ENCODE data around the gene MACROD2.
A peak's percentile ranks its signal among the peaks of the same experiment; 100 is the strongest.

Gene MACROD2

DNA sequence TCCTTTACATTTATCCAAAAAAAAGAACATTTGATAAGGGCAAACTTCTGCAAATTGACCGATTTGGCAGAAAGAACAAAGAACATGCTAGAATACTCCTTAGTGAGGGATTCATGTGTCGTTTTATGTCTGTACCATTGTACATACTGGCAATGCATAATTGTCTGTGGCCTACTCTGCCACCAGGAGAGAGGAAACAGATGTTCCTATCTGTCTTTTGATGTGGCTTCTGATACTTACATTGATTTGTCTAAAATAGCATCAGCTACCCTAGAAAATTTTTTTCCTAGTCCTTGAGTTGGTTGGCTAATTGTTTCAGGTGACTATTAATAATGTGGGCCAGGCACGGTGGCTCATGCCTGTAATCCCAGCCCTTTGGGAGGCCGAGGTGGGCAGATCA, 1923.8 kb downstream of the MACROD2 start:
- no peak for DNase-seq

DNA sequence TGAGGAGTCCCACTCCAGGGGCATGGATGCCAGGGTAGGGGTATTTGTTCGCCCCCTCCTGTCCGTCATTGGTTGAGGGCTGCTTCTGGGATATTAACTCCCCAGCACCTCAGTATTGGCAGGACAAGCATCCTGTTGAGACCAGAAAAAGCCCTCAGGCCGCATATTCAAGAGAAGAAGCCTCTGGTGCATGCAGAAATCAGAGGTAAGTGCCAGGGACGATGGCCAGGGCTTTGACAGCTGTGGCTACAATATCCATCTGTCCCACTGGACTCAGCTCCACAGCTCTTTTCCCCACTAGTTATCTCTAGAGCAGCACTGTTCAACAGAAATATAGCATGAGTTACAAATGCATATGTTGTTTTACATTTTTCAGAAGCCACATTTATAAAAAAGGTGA, 1926.6 kb downstream of the MACROD2 start:
- DNase-seq = no peak

DNA sequence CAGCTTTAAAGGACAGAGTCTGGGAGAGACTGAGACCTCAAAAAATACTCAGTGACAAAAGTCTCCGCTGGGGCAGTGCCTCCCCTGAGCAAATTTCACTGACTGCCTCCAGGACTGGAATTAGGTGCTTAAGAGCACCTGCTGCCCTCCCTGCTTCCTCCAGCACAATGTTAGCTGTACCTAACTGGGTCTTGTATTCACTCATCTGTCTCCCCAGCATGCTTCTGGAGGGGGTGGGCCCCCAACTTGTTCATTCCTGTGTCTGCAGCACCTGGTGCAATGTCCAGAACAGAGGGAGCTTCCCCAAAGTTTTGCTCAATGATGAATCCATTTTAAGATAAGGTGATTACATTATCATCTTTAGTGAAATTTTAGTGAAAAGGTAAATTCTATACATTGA, 1927.2 kb downstream of the MACROD2 start:
- no peak for DNase-seq

DNA sequence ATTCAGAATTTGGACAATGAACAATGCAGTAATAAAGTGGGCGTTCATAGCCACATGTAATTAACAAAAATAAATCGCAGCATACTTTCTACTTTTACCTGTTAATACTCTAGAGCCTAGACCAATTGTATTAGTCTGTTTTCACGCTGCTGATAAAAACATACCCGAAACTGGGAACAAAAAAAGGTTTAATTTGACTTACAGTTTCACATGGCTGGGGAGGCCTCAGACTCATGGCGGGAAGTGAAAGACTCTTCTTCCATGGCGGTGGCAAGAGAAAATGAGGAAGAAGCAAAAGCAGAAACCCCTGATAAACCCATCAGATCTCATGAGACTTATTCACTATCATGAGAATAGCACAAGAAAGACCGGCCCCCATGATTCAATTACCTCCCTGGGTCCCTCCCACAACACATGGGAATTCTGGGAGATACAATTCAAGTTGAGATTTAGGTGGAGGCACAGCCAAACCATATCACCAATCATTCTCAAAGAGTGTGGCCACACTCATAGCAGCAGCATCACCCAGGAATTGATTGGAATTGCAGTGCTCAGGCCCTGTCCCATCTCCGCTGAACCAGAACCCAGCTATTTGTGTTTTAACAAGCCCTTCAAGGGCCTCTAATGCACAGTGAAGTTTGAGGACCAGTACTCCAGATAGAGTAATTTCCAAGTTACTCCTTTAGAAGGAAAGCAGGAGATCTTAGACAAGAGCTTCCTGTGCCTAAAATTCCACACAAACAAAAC, 1927.9 kb downstream of the MACROD2 start:
- DNase-seq = no peak

DNA sequence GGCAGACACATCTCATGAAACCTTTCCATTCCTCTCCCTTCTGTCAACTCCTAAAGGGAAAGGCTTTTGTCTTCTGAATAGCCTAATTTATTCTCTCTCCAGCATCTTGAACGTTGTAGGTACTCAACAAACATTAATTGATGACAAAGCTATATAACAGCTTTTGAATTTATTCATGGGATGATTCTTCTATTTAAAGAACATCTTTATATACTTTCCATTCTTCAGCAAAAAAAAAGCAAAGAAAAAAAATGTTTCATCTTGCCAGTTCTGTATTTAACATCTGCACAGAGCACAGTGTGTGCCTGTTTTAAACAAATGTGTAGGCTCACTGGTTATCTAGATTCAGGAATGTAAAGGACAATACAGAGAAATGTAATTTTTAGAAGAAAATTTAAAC, 1929.2 kb downstream of the MACROD2 start:
- DNase-seq = no peak

DNA sequence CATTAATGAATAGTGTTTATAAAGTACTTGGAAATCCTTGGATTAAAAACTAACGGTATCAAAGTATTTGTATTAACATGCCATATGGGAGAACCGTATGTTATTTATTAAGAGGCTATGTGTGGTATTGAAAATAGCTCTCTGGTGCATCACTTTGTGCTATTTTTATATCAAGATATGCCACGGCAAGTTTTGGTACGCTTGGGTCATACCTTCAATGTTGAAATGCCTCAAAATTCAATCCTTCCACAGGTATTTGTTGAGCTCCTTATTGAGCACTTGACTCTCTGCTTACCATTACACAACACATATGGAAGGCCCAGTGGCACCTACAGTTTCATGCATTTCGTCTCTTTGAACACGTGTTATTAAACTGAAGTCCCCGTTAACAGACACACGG, 1930.1 kb downstream of the MACROD2 start:
- no peak for DNase-seq

DNA sequence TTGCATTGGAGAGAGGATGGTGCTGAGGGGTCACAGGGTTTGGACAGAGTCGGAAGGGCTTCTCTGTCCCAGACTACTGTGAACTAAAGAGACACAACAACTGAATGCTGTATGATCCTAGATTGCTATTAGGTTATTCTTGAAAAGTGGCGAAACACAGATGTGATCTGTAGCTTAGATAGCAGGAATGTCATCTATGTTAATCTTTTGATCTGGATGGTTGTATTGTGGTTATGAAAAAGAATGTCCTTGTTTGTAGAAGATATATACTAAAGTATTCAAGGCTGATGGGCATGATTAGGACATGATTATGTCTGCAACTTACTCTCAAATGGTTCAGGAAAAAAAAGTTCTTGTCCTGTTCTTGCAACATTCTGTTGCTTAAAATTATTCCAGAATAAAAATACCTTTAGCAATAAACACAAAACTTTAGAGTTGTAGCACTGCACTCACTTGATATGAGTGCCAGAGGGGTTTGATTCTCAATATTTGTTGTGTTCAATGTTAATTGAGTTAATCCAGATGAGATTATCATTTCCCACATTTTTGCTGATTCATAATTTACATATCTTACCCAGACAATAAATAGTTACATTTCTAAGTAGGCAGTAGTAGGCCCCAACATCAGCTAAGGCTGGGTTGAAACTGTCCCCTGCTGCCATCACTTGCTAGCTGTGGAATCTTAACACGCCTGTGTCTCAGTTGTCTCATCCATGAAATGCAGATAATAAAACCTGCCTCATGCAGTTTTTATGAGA, 1932.8 kb downstream of the MACROD2 start:
- DNase-seq = no peak

DNA sequence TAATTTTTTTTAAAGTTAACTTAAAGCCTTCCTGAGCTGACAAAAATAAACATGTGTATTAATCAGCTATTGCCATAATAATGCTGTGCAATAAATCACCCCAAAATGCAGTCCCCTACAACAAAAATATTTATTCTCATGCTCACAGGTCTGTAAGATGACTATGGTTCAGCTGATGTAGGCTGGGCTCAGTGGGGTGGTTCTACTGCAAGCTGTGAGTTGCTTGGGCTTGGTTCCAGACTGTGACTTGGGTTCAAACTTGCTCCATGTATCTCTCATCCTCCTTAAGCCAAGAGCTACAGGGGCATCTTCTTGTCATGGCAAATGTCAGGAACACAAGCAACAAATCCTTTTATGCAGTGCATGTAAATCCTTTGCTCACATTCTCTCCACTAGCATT, 1933.6 kb downstream of the MACROD2 start:
- no peak for DNase-seq

DNA sequence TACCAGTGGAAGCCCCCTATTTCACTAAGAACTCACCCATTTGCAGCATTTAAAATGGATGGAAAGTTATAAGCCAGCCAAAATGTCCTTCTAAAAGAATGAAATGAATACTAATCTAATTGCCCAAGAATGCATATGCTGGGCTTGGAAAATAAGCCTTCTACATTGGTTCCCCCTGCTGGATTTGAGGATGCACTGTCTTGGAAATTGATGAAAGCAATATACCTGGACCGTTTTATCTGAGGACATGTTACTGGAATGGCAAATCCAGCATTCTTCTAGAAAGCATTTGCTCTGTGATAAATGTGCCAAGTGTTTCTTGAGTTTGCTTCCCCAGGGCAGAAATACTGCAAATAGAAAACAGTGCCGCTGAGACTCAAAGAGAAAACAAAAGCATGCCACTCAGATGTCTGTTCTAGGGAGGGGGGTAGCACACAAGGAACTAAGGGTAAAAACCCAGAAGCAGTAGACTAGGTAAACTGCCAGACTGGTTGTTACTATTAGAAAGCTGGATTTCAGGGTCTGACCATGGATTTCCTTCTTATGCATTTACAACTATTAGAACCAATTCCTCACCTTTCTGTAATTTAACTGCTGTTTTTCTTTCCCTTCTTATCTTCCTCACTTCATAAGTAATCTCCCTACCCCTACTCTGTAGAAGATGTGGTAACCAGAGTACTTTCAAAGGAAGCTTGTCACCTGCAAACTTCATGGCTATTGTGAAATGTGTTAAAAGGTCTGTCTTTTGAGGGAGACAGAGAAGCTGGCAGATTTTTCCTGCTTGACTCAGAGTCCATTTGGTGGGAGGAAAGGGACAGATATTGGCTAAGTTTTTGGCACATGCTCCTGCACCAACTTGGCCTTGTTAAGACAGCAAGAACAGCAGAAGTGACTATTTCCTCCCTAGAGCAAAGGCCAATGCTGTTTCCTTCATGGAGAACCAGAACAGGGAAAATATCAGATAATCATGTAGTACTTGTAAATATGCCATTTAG, 1935.3 kb downstream of the MACROD2 start:
- peak; percentile 42 for DNase-seq

DNA sequence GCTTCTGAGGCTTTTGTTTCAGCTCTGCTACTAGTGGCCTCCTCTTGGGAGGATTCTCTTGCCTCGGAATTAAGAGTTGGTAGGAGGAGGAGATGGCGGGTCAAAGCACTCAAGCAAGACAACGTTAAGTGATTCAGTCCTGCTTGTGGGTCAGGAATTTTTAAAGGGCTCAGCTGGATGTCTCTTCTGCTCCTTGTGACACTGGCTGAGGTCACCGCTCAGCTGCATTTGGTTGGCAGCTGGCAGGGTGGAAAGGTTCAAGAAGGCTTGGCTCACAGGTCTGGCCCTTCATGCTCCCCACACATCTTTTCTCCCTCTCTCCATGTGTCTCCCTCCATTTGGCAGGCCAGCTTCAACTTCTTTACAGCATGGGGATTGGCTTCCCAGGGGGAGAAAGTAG, 1936.6 kb downstream of the MACROD2 start:
- DNase-seq = no peak

DNA sequence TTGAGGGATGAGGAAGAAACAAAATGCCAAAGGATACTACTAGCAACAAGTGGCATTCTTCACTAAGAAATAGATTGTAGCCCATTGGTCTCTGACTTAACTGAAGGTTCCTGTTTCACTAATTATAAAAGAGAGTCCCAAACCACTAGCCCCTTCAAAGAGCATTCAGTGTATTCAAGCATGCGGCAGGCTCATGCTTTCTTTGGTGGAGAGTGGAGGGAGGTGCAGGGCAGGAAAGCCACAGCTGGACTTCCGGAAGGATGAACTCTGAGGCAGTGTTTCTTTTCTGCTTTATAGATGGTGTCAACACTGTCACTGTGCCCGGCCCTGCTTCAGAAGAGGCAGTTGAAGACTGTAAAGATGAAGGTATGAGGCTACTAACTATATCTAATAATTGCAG, 1941.9 kb downstream of the MACROD2 start:
- no peak for DNase-seq

DNA sequence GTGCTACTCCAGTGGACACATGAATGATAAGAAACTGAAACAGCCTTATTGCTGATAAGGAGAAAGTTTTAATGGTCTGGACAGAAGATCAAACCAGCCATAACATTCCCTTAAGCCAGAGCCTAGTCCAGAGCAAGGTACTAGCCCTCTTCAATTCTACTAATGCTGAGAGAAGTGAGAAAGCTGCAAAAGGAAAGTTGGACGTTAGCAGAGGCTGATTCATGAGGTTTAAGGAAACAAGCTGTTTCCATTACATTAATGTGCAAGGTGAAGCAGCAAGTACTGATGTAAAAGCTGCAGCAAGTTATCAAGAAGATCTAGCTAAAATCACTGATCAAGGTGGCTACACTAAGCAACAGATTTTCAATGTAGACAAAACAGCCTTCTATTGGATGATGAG, 1943.5 kb downstream of the MACROD2 start:
- DNase-seq = no peak

DNA sequence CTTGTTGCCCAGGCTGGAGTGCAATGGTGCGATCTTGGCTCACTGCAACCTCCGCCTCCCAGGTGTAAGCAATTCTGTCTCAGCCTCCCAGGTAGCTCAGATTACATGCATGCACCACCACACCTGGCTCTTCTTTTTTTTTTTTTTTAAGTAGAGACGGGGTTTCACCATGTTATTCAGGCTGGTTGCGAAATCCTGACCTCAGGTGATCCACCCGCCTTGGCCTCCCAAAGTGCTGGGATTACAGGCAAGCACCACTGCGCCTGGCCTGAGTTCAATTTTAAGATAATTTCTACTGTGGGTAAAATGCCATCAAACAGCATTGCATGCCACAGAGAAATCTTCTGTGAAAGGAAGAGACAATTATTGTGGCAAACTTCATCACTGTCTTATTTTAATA, 1944.8 kb downstream of the MACROD2 start:
- no peak for DNase-seq

DNA sequence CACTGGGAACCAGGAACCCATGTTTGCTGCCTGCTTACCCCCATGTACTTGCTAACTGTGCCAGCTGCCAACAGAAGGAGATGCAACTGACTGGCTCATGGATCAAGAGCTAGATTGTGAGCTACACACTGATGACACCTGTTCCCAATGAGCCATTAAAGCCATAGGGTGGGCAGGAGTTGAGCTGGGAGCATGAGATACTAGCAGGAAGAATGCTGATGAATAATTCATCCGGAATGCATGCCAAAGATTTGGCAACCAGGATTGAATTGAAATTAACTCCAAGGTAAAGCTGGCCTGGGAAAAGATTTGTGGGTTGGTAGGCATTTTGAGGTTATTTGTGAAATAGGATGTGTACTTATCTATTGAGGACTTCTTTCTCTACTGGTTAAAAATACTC, 1946.8 kb downstream of the MACROD2 start:
- no peak for DNase-seq

DNA sequence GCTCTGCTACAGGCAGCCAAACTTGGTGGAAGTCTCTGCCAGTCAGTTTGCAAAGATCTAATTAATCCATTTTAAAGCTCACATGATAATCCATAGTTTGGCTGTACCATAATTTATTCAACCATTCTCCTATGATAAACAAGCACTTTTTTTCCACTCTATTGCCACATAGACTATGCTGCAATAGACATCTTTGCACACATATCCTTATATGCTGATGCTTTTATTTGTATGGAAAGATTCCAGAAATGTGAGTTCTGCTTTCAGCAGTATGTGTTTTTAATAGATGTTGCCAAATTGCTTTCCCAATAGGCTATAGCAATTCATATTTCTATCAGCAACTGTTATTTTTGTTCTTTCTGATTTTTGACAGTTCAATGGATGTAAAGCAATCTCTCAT, 1950.0 kb downstream of the MACROD2 start:
- DNase-seq = no peak

DNA sequence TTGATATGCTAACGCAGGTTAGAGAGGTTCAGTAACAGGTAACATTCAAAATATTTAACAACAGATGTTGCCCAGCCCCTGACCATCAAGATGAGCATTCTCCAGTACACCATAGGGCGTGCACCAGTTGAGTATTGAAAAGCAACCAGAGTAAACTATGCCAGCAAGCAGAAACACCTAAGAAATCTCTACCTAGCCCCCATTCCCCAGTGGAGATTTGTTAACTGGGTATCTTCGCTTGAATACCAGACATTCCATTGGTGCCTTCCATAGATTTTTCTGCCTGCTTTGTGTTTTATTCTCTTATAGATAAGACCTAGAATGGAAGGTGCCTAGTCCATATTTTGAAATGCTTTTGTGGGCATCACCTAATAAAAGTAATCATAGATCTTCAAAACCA, 1954.1 kb downstream of the MACROD2 start:
- DNase-seq = no peak

DNA sequence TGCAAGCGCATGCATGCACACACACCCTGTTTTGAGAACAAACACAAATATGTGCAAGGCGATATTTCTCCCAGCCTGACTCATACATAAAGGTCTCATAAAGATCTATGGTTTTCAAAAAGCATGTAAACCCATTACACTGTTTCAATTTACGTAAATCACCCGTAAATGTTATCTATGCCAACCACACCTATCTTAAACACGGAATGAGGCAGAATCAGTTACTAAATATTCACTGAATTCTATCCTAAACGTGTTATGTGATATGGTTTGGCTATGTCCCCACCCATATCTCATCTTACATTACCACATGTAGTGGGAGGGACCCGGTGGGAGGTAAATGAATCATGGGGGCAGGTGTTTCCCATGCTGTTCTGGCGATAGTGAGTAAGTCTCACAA, 1956.3 kb downstream of the MACROD2 start:
- DNase-seq = no peak

DNA sequence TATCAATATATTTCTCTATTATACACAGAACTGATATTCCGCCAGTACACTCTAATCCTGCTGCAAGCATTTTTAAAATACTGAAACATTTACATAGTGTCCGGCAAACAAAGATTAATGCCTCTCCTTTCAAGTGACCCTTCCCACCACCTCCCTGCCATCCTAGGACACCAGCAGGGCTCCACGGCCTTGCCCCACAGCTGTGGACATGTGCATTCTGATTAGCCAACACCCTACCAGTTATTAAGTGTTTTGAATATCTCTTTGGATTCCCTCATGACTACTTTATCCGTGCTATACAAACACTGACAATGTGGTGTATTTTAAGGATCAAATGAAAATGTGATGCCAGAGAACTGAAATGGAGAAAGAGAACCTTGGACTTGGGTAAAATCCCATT, 1962.8 kb downstream of the MACROD2 start:
- no peak for DNase-seq

DNA sequence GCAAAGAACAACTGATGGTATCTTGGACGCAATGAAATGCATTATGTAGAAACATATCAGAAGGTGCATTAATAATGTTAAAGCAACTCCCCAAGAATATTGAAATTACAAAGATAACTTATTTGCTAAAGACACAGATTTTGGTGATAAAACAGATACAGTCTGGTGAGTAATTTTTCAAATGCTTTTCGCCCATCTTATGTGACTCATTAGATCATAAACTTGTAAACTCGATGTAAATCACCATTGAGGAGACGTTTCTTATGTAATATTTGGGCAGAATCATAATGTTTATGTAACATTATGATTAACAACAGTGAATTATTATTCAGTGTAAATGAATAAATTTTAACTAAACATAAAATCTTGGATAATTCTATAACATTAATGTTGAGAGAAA, 1969.8 kb downstream of the MACROD2 start:
- no peak for DNase-seq

DNA sequence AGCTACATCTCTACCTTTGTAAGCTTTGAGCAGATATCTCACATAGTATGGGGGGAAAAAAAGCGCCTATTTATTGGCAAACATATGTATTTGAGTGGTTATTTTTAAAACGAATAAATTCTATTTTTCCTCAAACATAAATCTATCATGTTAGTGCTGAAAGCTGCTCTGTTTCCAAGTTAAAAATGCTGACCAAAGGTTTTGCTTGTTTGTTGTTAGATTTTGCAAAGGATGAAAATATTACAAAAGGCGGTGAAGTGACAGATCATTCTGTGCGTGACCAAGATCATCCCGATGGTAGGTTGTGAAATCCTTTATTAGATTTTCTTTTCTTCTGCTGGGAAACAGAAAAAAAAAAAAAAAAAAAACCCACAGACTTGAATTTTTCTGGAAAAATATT, 1972.0 kb downstream of the MACROD2 start:
- no peak for DNase-seq

DNA sequence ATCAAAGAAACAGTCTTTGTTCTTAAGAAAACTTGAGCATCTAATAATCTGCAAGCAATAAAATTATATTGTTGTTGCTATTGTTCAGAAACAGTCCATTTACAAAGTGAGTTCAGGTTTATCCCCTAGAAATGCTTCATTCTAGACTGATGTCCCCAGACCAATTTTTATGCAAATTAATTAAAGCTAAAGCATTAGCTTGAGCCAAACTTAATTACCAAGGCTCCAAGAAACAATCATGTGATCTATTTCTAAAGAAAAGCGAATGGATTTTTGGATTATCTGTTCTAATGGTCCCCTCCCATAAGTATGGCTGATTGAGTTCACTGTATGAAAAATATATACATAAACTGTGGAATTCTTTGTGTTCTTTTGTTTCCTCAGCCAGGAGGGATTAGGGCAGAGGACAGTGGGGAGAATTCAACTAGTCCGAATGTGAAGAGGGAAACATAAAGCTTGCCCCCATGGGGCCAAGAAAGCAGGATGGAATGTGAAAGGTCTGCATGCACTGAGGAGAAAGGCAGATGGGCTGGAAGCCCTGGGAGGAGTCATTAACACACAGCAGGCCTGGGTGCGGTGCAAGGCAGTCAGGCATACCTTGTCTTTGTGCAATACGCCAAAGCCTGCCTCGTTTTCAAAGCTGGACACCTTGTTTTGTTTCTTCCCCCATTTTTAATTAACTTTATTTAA, 1980.9 kb downstream of the MACROD2 start:
- DNase-seq = no peak

DNA sequence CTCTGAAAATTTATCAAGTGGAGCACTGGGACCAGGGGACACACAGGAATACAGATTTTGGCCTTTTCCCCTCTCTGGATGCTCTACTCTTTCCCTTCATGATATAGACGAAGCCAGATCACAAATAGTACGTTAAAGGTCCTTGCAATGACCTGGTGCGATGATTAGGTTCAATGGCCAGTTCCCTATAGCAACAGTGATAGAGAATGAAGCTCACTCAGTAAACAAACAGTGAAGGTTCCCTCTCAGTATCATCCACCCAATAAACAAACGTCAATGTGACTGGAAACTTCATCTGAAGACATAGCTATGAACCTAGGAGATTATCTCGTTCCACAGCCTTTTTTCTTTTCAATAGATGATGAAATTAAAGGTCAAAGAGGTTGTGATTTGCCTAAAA, 1981.7 kb downstream of the MACROD2 start:
- no peak for DNase-seq

DNA sequence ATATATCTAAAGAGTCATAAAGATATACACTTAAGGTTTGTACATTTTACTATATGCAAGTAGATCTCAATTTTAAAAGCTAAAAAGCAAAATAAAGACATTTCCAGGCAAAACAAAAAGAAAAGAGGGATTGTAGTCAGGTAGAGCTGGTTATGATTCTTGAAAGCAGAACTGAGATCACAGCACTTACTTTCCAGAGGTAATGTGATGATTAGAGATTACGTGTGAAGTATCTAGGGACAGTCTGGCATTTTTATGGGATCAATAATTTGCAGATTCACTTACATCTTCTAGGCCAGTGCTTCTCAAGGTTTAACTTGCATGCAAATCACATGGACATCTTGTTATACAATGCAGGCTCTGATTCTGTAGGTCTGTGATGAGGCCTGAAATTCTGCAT, 1982.4 kb downstream of the MACROD2 start:
- DNase-seq = no peak

Data from SHP77 treated with DMSO at 0.1 percent for 48 hours (cell line).